ENCODE measurements around the gene METTL2A.
"Not testable (repeated sequence)": the region's sequence is repeated elsewhere in the genome, so short reads cannot be mapped to it uniquely, and the experiment has no call there.

The METTL2A gene

GRCh38 chr17:62453041-62453440 is 29.3 kb downstream of the METTL2A start:
- not testable (repeated sequence) for H3K4me1 Mint-ChIP-seq (ENCODE audit: low read depth in 2 of 2); H3K27me3 Mint-ChIP-seq; H3K9me3 Mint-ChIP-seq; DNase-seq; ATAC-seq (replicated peaks)
- H3K27ac Mint-ChIP-seq: peak overlapping the region; percentile 30 to 80
- H3K36me3 Mint-ChIP-seq (ENCODE audit: insufficient read depth): peaks cover 15% of the 10 kb centered on the region
- peak overlapping the region in 1 of 2 donors; percentile 19 for H3K4me3 Mint-ChIP-seq

DNA sequence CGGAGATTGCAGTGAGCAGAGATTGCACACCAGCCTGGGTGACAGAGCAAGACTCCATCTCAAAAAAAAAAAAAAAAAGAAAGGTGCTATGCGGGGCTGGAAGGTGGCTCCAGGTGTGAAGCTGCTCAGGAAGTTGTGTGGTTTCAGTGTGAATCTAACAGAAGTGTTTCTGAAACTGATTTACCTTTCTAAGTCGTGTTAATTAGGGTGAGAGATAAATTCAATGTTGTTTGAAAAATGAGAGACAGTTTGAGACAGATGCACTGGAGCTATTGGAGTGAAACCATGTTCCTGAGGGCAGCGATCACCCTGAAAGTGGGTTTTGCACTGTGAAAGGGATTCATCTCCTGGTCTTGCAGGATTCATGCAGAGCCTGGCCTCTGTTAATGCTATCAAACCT is 30.0 kb downstream of the METTL2A start:
- Mint-ChIP-seq H3K36me3 (ENCODE audit: insufficient read depth) (peaks cover 13% of the 10 kb centered on the region), H3K4me3 (peak overlapping the region; percentile 19 to 45), H3K27ac (peak overlapping the region; percentile 30 to 80)
- DNase-seq: peak in 2 of 3 experiments; percentile 5
- peak; percentile 92 for ATAC-seq (replicated peaks)
- not testable (repeated sequence) for H3K9me3 Mint-ChIP-seq; H3K4me1 Mint-ChIP-seq (ENCODE audit: low read depth in 2 of 2); H3K27me3 Mint-ChIP-seq

DNA sequence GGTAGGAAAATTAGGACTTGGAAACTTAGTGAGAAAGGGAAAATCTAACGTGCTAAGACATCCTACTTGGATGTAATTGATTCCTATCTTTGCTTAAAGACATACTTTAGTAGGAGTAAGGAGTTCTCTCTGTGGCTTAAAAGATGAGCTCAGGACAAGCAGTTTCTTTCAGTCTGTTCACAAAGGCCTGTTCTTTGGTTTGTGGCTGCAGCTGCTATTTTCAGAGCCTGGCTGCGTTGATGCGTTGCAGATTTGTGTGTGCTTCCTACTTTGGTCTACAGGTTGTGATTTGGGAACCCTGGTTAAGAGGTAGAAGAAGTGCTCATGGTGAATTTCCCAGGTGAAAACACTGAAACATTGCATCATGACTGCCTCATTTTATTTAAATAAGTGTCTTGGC is 30.4 kb downstream of the METTL2A start:
- ATAC-seq (replicated peaks): peak; percentile 41
- H3K27me3 Mint-ChIP-seq; DNase-seq; H3K4me1 Mint-ChIP-seq (ENCODE audit: low read depth in 2 of 2); H3K9me3 Mint-ChIP-seq: not testable (repeated sequence)
- peak overlapping the region; percentile 19 to 45 for H3K4me3 Mint-ChIP-seq
- peaks cover 13% of the 10 kb centered on the region for H3K36me3 Mint-ChIP-seq (ENCODE audit: insufficient read depth)
- peak overlapping the region; percentile 30 to 80 for H3K27ac Mint-ChIP-seq

- Mint-ChIP-seq H3K9me3 (no peaks in the 10 kb centered on the region), H3K27me3 (peaks cover 5 to 6% of the 10 kb centered on the region in 2 donors), H3K4me1 (ENCODE audit: low read depth in 2 of 2) (peaks cover 9 to 10% of the 10 kb centered on the region in 2 donors), H3K36me3 (ENCODE audit: insufficient read depth) (no peaks in the 10 kb centered on the region), H3K4me3 (no peak overlapping the region), H3K27ac (no peak overlapping the region)
- ATAC-seq (replicated peaks) (no peak), DNase-seq (no peak)
These were observed 32.3 kb downstream of the METTL2A start for GRCh38 chr17:62456016-62456415.

DNA sequence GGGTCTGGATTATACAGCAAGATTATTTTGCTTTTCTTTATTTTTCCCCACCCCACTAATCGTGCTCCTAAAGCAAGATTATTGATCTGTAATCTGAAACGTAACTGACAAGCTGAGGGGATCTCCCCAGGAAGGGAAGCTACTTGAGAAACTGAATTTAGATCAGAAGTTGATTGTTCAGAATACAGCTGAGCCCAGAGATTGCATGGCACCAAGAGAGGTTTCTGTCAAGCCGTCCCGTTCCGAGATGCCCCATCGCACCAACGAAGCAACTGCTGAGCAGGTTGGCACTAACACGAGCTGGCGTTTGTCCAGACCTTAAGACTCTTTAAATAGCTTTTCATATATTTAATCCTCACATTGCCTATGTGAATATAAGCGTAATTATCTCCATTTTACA is 34.8 kb downstream of the METTL2A start:
- H3K36me3 Mint-ChIP-seq (ENCODE audit: insufficient read depth); H3K27ac Mint-ChIP-seq; ATAC-seq (replicated peaks); H3K4me1 Mint-ChIP-seq (ENCODE audit: low read depth in 2 of 2); H3K9me3 Mint-ChIP-seq; DNase-seq; H3K4me3 Mint-ChIP-seq: not testable (repeated sequence)
- H3K27me3 Mint-ChIP-seq: peaks cover 13 to 15% of the 10 kb centered on the region in 2 donors

DNA sequence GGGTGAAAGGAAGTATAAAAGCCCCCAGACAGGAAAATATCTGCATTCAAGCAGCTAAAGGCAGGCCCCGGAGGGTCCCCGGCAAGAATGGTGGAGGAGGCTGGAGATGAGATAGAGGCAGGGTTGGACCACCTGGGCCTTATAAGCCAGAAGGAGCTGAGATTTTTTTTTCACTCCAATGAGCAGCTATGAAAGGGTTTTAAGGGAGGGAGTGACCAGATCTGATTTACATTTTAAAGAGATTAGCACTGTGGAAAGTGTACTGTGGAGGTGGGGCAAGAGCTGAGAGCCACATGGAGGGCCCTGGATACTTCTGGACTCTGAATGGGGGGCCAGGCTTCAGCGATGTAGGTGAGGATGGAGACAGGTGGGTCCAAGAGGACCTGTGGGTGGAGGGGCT is 40.7 kb downstream of the METTL2A start:
- not testable (repeated sequence) for H3K9me3 Mint-ChIP-seq; DNase-seq; H3K36me3 Mint-ChIP-seq (ENCODE audit: insufficient read depth); ATAC-seq (replicated peaks); H3K4me3 Mint-ChIP-seq; H3K4me1 Mint-ChIP-seq (ENCODE audit: low read depth in 2 of 2)
- Mint-ChIP-seq H3K27ac (peak overlapping the region in 1 of 2 donors; percentile 77), H3K27me3 (peaks cover 13 to 15% of the 10 kb centered on the region in 2 donors)

DNA sequence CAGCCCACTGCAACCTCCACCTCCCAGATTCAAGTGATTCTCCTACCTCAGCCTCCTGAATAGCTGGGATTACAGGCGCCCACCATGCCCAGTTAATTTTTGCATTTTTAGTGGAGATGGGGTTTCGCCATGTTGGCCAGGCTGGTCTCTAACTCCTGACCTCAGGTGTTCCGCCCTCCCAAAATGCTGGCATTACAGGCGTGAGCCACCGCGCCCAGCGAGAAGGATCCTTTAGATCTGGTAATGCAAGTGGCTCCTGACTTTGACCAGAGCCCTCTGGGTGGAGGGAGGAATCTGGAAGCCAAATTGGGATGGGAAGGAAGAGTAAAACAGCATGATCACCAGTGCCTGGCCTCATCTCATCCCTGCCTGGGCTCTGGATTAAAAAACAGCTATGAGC is 41.6 kb downstream of the METTL2A start:
- peaks cover 13 to 15% of the 10 kb centered on the region in 2 donors for H3K27me3 Mint-ChIP-seq
- not testable (repeated sequence) for H3K9me3 Mint-ChIP-seq; H3K36me3 Mint-ChIP-seq (ENCODE audit: insufficient read depth); ATAC-seq (replicated peaks); DNase-seq; H3K4me3 Mint-ChIP-seq; H3K4me1 Mint-ChIP-seq (ENCODE audit: low read depth in 2 of 2); H3K27ac Mint-ChIP-seq

DNA sequence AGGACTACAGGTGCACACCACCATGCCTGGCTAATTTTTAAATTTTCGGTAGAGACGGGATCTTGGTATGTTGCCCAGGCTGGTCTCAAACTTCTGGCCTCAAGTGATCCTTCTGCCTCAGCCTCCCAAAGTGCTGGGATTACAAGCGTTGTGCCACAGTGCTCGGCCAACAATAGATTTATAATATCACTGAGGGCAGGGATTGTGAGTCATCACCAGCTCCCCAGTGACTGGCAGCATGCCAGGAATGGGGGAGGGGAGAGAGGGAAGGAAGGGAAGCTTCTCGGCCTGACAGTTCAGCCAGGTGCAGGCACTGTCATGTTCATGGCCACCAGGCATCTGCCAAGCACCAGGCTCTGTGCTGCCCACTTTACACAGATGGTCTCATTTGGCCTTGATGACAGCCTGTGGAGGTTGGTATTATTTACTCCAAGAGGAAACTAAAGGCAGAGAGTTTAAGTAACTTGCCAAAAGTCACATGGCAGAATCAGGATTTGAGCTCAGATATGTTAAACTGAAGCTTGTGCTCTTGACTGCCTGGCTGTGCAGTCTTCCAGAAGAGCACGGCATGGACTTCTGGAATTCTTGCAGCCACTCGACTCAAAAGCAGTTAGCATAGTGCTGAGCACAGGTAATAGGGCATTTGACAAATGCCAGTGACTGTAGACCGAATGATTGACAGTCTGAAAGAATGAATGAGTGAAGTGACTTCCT is 47.1 kb downstream of the METTL2A start:
- not testable (repeated sequence) for H3K27me3 Mint-ChIP-seq; H3K4me1 Mint-ChIP-seq (ENCODE audit: low read depth in 2 of 2); H3K9me3 Mint-ChIP-seq; H3K4me3 Mint-ChIP-seq; H3K36me3 Mint-ChIP-seq (ENCODE audit: insufficient read depth)
- ATAC-seq (replicated peaks): peak; percentile 49
- DNase-seq: peak; percentile 41 to 43 (median 42)
- peak overlapping the region; percentile 51 to 85 for H3K27ac Mint-ChIP-seq

DNA sequence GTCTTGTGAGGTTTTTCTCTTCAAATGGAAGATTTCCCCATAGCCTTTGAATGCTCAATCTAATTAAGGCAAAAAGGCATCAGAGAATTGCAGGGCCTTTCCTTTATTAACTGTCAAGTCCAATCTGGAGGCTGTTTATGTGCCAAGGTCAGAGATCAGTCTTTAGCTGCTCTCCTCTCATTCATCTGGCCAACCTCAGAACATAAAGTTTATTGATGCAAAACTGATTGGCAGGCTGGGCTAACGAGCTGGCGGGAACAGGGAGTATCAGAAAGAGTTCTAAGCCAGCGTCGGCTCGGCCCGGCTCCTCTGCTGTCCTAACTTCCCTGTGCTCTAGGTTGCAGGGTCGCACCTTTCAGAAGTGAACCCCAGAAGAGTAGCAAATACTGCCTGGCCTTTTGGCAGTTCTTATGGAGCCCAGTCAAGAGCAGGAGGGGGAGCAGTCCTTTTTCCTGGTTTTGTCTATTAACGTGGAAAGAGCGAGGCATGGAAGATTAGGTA is 47.7 kb downstream of the METTL2A start:
- ATAC-seq (replicated peaks); H3K4me3 Mint-ChIP-seq; H3K27ac Mint-ChIP-seq; H3K36me3 Mint-ChIP-seq (ENCODE audit: insufficient read depth); DNase-seq; H3K9me3 Mint-ChIP-seq; H3K4me1 Mint-ChIP-seq (ENCODE audit: low read depth in 2 of 2); H3K27me3 Mint-ChIP-seq: not testable (repeated sequence)

DNA sequence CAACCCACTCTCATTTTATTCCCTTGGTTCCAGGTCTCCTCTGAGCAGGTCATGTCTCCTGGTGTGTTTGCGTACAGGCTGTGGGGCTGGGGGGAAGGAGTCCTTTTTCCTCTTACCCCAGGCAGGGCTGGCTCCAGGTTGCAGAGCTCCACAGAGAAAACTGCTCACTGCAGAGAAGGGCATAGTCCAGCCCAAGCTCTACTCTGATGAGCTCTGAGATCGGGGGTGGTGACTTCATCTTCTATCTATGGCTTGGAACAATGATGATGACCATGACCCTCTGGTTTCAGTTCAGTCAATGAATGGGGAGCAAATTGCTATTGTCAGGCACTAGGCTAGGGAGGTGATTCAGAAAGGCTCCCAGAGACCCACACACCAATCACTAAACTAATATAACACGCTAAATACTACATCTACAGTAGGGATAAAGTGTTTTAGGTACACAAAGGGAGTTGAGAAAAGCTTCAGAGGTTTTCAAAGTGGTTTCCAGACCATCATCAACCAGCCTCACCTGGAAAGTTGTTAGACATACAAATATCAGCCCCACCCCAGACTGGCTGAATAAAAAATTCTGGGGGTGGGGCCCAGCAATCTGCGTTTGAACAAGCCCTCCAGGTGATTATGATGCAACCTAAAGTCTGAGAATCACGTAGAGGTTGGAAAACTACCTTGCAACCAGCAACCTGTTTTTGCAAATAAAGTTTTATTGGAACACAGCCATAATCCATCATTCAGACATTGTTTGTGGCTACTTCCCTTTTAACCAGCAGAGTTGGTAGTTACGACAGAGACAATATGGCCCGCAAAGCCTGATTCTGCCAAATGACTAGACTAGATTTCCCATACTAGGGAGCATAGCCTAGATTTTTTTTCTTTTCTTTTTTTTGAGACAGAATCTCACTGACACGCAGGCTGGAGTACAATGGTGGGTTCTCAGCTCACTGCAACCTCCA is 49.6 kb downstream of the METTL2A start:
- not testable (repeated sequence) for ATAC-seq (replicated peaks); H3K27me3 Mint-ChIP-seq; H3K9me3 Mint-ChIP-seq; H3K4me3 Mint-ChIP-seq; DNase-seq
- Mint-ChIP-seq H3K27ac (peak overlapping the region in 1 of 2 donors; percentile 20), H3K4me1 (ENCODE audit: low read depth in 2 of 2) (peaks cover 8 to 11% of the 10 kb centered on the region in 2 donors), H3K36me3 (ENCODE audit: insufficient read depth) (peaks cover 18% of the 10 kb centered on the region)

GRCh38 chr17:62477111-62477510 is 53.4 kb downstream of the METTL2A start:
- DNase-seq: not testable (repeated sequence)
- Mint-ChIP-seq H3K4me1 (ENCODE audit: low read depth in 2 of 2) (peaks cover 15% of the 10 kb centered on the region in 2 donors), H3K4me3 (peak overlapping the region; percentile 70 to 72)

DNA sequence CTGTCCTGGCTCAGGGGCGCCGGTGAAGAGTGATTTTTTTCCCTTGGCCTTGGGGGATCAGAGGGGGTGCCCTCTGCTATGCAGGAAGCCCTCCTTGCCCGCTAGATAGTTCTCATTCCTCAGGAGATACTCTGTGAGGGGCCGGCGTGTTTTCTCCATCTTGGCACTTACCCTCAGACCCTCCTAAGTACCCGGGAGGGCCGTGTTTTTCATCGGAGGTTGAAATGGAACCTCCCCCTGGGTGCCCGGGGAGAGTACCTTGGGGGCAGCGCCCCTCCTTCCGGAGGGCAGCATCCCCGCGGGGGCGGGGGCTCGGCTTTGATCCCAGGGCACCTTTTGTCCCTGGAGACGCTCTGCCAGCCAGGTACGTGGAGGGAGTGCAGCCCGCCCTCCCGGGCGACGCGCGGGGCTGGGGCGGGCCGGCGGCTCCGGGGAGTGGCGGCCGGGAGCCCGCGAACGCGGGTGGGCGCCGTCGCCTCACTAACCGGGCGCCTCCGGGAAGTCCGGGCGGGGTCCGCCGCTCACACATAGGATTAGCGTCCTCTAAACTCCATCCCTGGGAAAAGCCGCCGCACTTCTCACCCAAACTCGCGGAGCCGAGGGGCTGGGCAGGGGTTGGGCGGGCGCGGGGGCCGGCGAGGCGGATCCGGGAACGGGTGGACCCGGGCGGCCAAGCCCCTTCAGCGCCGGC is 54.2 kb downstream of the METTL2A start:
- peaks cover 39% of the 10 kb centered on the region for H3K36me3 Mint-ChIP-seq (ENCODE audit: insufficient read depth)
- peaks cover 19 to 22% of the 10 kb centered on the region in 2 donors for H3K4me1 Mint-ChIP-seq (ENCODE audit: low read depth in 2 of 2)
- peak overlapping the region; percentile 70 to 72 for H3K4me3 Mint-ChIP-seq
- ATAC-seq (replicated peaks): peak; percentile 55
- peak overlapping the region; percentile 59 to 63 for H3K27ac Mint-ChIP-seq
- not testable (repeated sequence) for H3K9me3 Mint-ChIP-seq, H3K27me3 Mint-ChIP-seq
- peak; percentile 15 to 31 (median 18) for DNase-seq

More at GRCh38 chr17:62477111-62477510, 53.4 kb downstream of the METTL2A start:
- peak overlapping the region; percentile 59 to 63 for H3K27ac Mint-ChIP-seq
- H3K36me3 Mint-ChIP-seq (ENCODE audit: insufficient read depth): peaks cover 37% of the 10 kb centered on the region
- H3K27me3 Mint-ChIP-seq; H3K9me3 Mint-ChIP-seq; ATAC-seq (replicated peaks): not testable (repeated sequence)

- Mint-ChIP-seq H3K27ac (peak within 1 kb of the TSS; percentile 90 to 94), H3K4me1 (ENCODE audit: low read depth in 2 of 2) (peaks cover 19 to 24% of the 10 kb centered on the region in 2 donors), H3K27me3 (no peaks in the 10 kb centered on the region), H3K9me3 (no peaks in the 10 kb centered on the region), H3K4me3 (peak within 1 kb of the TSS; percentile 82 to 84), H3K36me3 (ENCODE audit: insufficient read depth) (peaks cover 41% of the 10 kb centered on the region)
- ATAC-seq (replicated peaks) (peak; percentile 67), DNase-seq (peak in 2 of 3 experiments; percentile 59 to 60)
These were observed 54.8 kb downstream of the METTL2A start, which contains the start of gene TLK2 for GRCh38 chr17:62478424-62478879. Gene TLK2, plus strand, starts transcription at chr17:62478825. Its CDS starts 2,301 bp downstream, at chr17:62481126.

All from effector memory CD8-positive, alpha-beta T cell (primary cell).